GM13976 (cell line): ENCODE results near the gene GRM1.

Source experiments
- DNase-seq: peaks from one replicate; pipeline ENCODE4 v3.0.0; 2012; ENCODE audit warnings: low spot score
- CTCF ChIP-seq: IDR thresholded peaks from 2 replicates; pipeline ENCODE4 v1.5.1; 2012; ENCODE audit warnings: borderline replicate concordance, mild to moderate bottlenecking; ENCODE audit not compliant: insufficient read depth; ENCODE audit errors: extremely low read depth, missing control alignments, control extremely low read depth
- in situ Hi-C: fragments of 300-500 bp; cut with MboI; formaldehyde crosslinking; loops from one replicate; pipeline ENCODE4 v1.12.0; 2022; ENCODE audit warnings: low sequenced_read_pairs, mixed read lengths, inconsistent platforms; ENCODE audit not compliant: unreplicated experiment

GRM1 gene

GRCh38 chr6:146472918-146473317 is 444.1 kb downstream of the GRM1 start:
- in situ Hi-C loops: no loop called here
- no peak for TF ChIP-seq CTCF
- DNase-seq: no peak

- in situ Hi-C loops: no loop called here
These were observed 452.7 kb downstream of the GRM1 start for GRCh38 chr6:146481527-146481926.

GRCh38 chr6:146484411-146484810 is 455.5 kb downstream of the GRM1 start:
- no peak for DNase-seq
- TF ChIP-seq CTCF: no peak
- in situ Hi-C loops: no loop called here

More at GRCh38 chr6:146481527-146481926, 452.7 kb downstream of the GRM1 start:
- DNase-seq: no peak
- TF ChIP-seq CTCF: no peak
